Right lobe of liver (tissue), 6 donors: ENCODE results near the gene IFI16. TPM values are rescaled to one million over a fixed set of nuclear protein-coding genes. Genes with fewer than 3 reads are reported as not detected.
"Not testable (repeated sequence)": the region's sequence is repeated elsewhere in the genome, so short reads cannot be mapped to it uniquely, and the experiment has no call there.

Experiments
- ATAC-seq, 4 donors: fragments of 200-7000 bp; cut with Tn5 transposase; one replicate each; pipeline ENCODE4 v1.9.1; 2020; ENCODE audit warnings: mild to moderate bottlenecking in 4 of 4, moderate library complexity in 4 of 4
- DNase-seq, 3 donors: peaks; one replicate each; pipeline ENCODE4 v3.0.0-alpha.2; 2020
- H3K27ac ChIP-seq, 3 donors: fragments of 200-600 bp; one replicate each; pipeline ENCODE4 v1.8.0; 2022
- H3K27me3 ChIP-seq, 2 donors: fragments of 200-600 bp; one replicate each; pipeline ENCODE4 v1.8.0; 2022
- H3K36me3 ChIP-seq, 4 donors: fragments of 200-600 bp; sonication (generic) in 1 of 4; one replicate each; pipeline versions ENCODE4 v1.5.1 to v1.8.0; 2017 to 2022; ENCODE audit warnings: control low read depth in 1 of 4
- H3K4me1 ChIP-seq, 4 donors: fragments of 200-600 bp; sonication (generic) in 1 of 4; one replicate each; pipeline versions ENCODE4 v1.5.1 to v1.8.0; 2017 to 2022; ENCODE audit warnings: control low read depth in 1 of 4
- H3K4me3 ChIP-seq, 3 donors: fragments of 200-600 bp; one replicate each; pipeline ENCODE4 v1.8.0; 2022
- H3K9me3 ChIP-seq, 4 donors: fragments of 200-600 bp; sonication (generic) in 1 of 4; one replicate each; pipeline versions ENCODE4 v1.5.1 to v1.8.0; 2017 to 2022; ENCODE audit warnings: control low read depth in 1 of 4
- POLR2A ChIP-seq: fragments of 450-650 bp; IDR thresholded peaks from one replicate; pipeline ENCODE4 v1.6.1; 2017; ENCODE audit warnings: antibody characterized with exemption, mild to moderate bottlenecking
- WGBS: methylation state at CpG from one replicate; pipeline ENCODE4 v1.1.6; 2018; ENCODE audit warnings: low coverage, low lambda C conversion rate; ENCODE audit not compliant: insufficient coverage; ENCODE audit errors: missing lambda C conversion rate; 5-methylcytosine and 5-hydroxymethylcytosine counted together
- intact Hi-C, 2 donors: fragments of 100-400 bp; cut with DNase I; formaldehyde crosslinking; loops; one replicate each; pipeline versions ENCODE4 v1.11.2 to v1.14.1; 2022
- total RNA-seq, 6 experiments: library from RNA; depleted of rRNA in 2 of 6; stranded (reverse); fragments of >200 nt in 2 of 6; fragmentation: NEBNext Ultra II Directional in 3 of 6; extraction: Animal tissue kit (Norgen Biotek cat#: 25700) in 3 of 6; gene quantifications; one replicate each; pipeline versions ENCODE4 v1.1.0 to v1.2.4, GENCODE V29; 2016 to 2023
- TF ChIP-seq, protein P1 (sequence below), 4 donors: fragments of 200-600 bp in 3 of 4; fragments of 450-650 bp in 1 of 4; IDR thresholded peaks; one replicate each; pipeline versions ENCODE4 v1.5.1 to v1.8.0; 2016 to 2022; ENCODE audit warnings: antibody characterized with exemption in 4 of 4, mild to moderate bottlenecking in 2 of 4
- donor health status: DM: no; HTN: yes; CAD: no.
- donor health status: DM: no; HTN: no; CAD: no.
- donor health status: DM: no; HTN: no; CAD: no.
- donor health status: DM: no; HTN: yes; CAD: no.
- donor health status: DM: no; HTN: yes; CAD: no.

The IFI16 gene
- total RNA-seq, 6 experiments from 2014 or later, result 3.3 to 20.3 (median 9.1) TPM

DNA sequence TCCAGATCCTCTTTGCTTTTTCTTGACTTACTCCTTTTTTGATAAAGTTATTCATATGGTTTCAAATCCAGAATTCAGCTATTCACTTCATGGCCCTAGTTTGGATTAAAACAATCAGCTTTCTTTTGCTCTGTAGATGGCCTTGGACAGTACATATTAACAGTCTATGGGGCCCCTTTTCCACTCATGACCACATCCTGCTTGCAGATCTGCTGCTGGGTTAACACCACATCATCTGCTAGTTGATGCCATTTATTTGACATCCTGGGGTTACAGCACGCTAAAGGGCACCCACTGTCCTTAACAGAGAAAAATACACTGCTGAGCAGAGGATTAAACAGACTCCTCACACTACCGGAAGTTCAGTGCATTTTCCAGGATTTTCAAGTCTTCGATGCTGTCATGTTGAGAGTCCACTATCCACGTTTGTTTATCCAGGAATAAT, 941 bp upstream of the IFI16 start:
- intact Hi-C loops, result no loop called here
- TF ChIP-seq, protein P1, sequence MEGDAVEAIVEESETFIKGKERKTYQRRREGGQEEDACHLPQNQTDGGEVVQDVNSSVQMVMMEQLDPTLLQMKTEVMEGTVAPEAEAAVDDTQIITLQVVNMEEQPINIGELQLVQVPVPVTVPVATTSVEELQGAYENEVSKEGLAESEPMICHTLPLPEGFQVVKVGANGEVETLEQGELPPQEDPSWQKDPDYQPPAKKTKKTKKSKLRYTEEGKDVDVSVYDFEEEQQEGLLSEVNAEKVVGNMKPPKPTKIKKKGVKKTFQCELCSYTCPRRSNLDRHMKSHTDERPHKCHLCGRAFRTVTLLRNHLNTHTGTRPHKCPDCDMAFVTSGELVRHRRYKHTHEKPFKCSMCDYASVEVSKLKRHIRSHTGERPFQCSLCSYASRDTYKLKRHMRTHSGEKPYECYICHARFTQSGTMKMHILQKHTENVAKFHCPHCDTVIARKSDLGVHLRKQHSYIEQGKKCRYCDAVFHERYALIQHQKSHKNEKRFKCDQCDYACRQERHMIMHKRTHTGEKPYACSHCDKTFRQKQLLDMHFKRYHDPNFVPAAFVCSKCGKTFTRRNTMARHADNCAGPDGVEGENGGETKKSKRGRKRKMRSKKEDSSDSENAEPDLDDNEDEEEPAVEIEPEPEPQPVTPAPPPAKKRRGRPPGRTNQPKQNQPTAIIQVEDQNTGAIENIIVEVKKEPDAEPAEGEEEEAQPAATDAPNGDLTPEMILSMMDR (IDR thresholded peaks at IDR 0.05), result no peak
- no peak for TF ChIP-seq POLR2A
- no peaks in the 10 kb centered on the region for H3K9me3 ChIP-seq
- ATAC-seq, result peak; percentile 3 to 45 (median 15)
- peaks cover 0 to 4% (median 0%) of the 10 kb centered on the region in 4 donors for H3K4me1 ChIP-seq
- no peak for DNase-seq
- 21% methylated on average over 4 of the region's 4 CpGs for WGBS
- H3K27ac ChIP-seq, result peak overlapping the region; percentile 72 to 80 (median 75)
- no peaks in the 10 kb centered on the region for H3K36me3 ChIP-seq
- H3K27me3 ChIP-seq, result no peaks in the 10 kb centered on the region
- H3K4me3 ChIP-seq, result no peak overlapping the region

DNA sequence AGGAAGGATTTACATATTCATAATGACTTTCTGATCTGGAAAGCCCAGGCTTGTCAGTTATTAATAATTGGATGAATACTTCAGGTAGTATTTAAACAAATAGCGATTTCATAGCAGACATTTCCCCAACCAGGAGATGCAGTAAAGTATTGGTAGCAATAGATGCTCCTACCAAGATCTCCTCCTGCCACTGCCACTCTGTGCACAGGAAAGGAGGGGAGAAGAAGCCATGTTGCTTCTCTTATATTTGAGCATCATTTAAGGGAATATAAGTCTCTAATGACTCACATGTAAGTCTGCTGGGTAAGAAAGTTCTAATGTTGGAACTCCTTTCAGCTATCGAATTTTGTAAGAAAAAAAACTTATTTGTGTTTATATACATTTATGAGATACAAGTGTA, 420 bp upstream of the IFI16 start:
- DNase-seq (no peak), ATAC-seq (no peak)
- H3K27ac ChIP-seq, result peak overlapping the region; percentile 72 to 80 (median 75)
- intact Hi-C loops, result no loop called here
- TF ChIP-seq, protein P1 (IDR thresholded peaks at IDR 0.05), result no peak
- no peaks in the 10 kb centered on the region for H3K9me3 ChIP-seq
- H3K4me3 ChIP-seq, result peak overlapping the region; percentile 34 to 49 (median 48)
- H3K4me1 ChIP-seq, result peaks cover 0 to 4% (median 0%) of the 10 kb centered on the region in 4 donors
- 40% methylated on average over 2 of the region's 2 CpGs for WGBS
- no peaks in the 10 kb centered on the region for H3K27me3 ChIP-seq
- H3K36me3 ChIP-seq, result no peaks in the 10 kb centered on the region

DNA sequence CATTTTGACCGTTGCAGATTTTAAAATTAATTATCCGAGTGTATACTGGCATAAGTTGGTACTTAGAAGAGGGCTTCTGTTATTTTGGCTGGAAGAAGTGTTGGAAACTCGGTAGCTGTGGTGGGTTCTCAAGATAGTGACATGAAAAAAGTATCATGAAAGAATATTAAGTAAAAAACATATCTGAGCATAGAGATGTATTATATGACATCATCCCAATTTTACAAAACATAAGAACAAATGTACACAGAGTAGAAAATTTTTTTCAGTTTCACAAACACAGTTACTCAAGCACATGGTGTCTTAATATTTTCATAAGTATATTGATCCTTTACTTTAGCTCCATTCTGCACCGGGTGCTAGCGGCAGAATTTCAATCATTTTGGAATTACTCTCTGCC, 684 bp downstream of the IFI16 start:
- Histone ChIP-seq H3K9me3 (no peaks in the 10 kb centered on the region), H3K36me3 (peaks cover 0 to 3% (median 0%) of the 10 kb centered on the region in 4 donors), H3K27ac (peak overlapping the region; percentile 72 to 80 (median 75)), H3K4me3 (peak overlapping the region; percentile 34 to 49 (median 48)), H3K27me3 (no peaks in the 10 kb centered on the region), H3K4me1 (peaks cover 0 to 4% (median 0%) of the 10 kb centered on the region in 4 donors)
- ATAC-seq, result no peak
- TF ChIP-seq POLR2A, result no peak
- TF ChIP-seq, protein P1 (IDR thresholded peaks at IDR 0.05), result no peak
- intact Hi-C loops, result no loop called here
- no peak for DNase-seq
- 17% methylated on average over 5 of the region's 5 CpGs for WGBS

DNA sequence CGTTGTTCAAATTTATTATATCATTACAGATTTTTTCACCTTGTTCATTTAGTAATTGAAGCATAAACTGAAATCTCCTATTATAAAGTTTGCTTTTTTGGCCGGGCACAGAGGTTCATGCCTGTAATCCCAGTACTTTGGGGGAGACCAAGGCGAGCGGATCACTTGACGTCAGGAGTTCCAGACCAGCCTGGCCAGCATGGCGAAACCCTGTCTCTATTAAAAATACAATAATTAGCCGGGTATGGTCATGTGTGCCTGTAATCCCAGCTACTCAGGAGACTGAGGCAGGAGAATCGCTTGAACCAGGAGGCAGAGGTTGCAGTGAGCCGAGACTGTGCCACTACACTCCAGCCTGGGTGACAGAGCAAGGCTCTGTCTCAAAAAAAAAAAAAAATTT, 1.3 kb downstream of the IFI16 start:
- Histone ChIP-seq H3K4me3 (peak overlapping the region; percentile 34 to 49 (median 48)), H3K27ac (peak overlapping the region; percentile 72 to 80 (median 75))
- H3K36me3 ChIP-seq, ATAC-seq, intact Hi-C loops, DNase-seq, H3K9me3 ChIP-seq, H3K27me3 ChIP-seq, H3K4me1 ChIP-seq: not testable (repeated sequence)
- WGBS, result 18% methylated on average over 9 of the region's 9 CpGs

DNA sequence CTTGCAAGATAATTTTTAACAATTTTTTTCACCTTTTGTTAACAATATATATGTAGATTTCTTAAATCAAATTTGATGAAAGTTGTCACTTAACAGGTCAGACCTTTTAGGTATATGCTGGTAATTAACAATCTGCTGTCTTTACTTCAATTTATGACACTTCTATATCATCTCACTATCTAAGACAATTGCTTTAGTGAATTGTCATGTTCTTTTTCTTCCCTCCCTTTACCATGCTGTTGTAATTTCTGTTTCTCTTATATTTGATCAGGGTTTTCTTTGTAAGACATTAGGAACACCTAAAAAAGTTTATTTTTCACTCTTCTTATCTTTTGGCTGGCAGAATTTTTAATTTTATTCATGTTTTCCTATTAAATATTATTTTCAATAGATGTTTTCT, 2.0 kb downstream of the IFI16 start:
- DNase-seq (no peak), ATAC-seq (no peak)
- peak overlapping the region; percentile 35 to 80 (median 72) for H3K27ac ChIP-seq
- intact Hi-C loops, result no loop called here
- no peaks in the 10 kb centered on the region for H3K9me3 ChIP-seq
- no peaks in the 10 kb centered on the region for H3K27me3 ChIP-seq
- H3K4me3 ChIP-seq, result peak overlapping the region in 2 of 3 donors; percentile 3 to 49
- TF ChIP-seq, protein P1 (IDR thresholded peaks at IDR 0.05), result no peak
- TF ChIP-seq POLR2A, result no peak
- peaks cover 0 to 3% (median 2%) of the 10 kb centered on the region in 4 donors for H3K36me3 ChIP-seq
- H3K4me1 ChIP-seq, result peaks cover 0 to 6% (median 1%) of the 10 kb centered on the region in 4 donors
